Trophoblast cell (in vitro differentiated cells and primary cell): ENCODE measurements around the gene RPL10.
A peak's percentile ranks its signal among the peaks of the same experiment; 100 is the strongest.

Source experiments
- DNase-seq, 2 donors: peaks; one replicate each; pipeline ENCODE4 v3.0.0-alpha.2; 2016
- H2AFZ ChIP-seq: 2 replicates; pipeline ENCODE4 v1.6.1; 2013; ENCODE audit warnings: low read length, moderate library complexity, mild to moderate bottlenecking; ENCODE audit not compliant: insufficient read depth, poor library complexity
- H2AK5ac ChIP-seq: 2 replicates; pipeline ENCODE4 v1.6.1; 2013; ENCODE audit warnings: mild to moderate bottlenecking, low read length
- H2BK120ac ChIP-seq: 2 replicates; pipeline ENCODE4 v1.6.1; 2013; ENCODE audit warnings: low read length, mild to moderate bottlenecking, moderate library complexity; ENCODE audit not compliant: insufficient read depth, poor library complexity
- H2BK12ac ChIP-seq: 2 replicates; pipeline ENCODE4 v1.6.1; 2013; ENCODE audit warnings: mild to moderate bottlenecking, low read length, moderate library complexity
- H2BK5ac ChIP-seq: 2 replicates; pipeline ENCODE4 v1.6.1; 2013; ENCODE audit warnings: low read length, low read depth, moderate library complexity, mild to moderate bottlenecking; ENCODE audit not compliant: poor library complexity
- H3K14ac ChIP-seq: 2 replicates; pipeline ENCODE4 v1.6.1; 2013; ENCODE audit warnings: mild to moderate bottlenecking, low read length
- H3K18ac ChIP-seq: 2 replicates; pipeline ENCODE4 v1.6.1; 2013; ENCODE audit warnings: mild to moderate bottlenecking, low read length
- H3K23ac ChIP-seq: 2 replicates; pipeline ENCODE4 v1.6.1; 2013; ENCODE audit warnings: low read length
- H3K27ac ChIP-seq: 2 replicates; pipeline ENCODE4 v1.5.1; 2013; ENCODE audit warnings: low read depth, mild to moderate bottlenecking, inconsistent platforms, low read length, moderate library complexity
- H3K27me3 ChIP-seq: 2 replicates; pipeline ENCODE4 v1.6.1; 2013; ENCODE audit warnings: inconsistent platforms, mild to moderate bottlenecking, low read length, moderate library complexity; ENCODE audit not compliant: insufficient read depth
- H3K36me3 ChIP-seq, 2 experiments: 1 replicate in 1 of 2; 2 replicates in 1 of 2; pipeline ENCODE4 v1.6.1; 2013; ENCODE audit warnings: low read length in 2 of 2, mild to moderate bottlenecking in 2 of 2, moderate library complexity in 1 of 2; ENCODE audit not compliant: insufficient read depth in 2 of 2, control insufficient read depth in 1 of 2
- H3K4ac ChIP-seq: 2 replicates; pipeline ENCODE4 v1.6.1; 2013; ENCODE audit warnings: low read depth, mild to moderate bottlenecking, low read length, moderate library complexity
- H3K4me1 ChIP-seq, 2 experiments: 1 replicate in 1 of 2; 2 replicates in 1 of 2; pipeline ENCODE4 v1.6.1; 2013; ENCODE audit warnings: low read length in 2 of 2, mild to moderate bottlenecking in 2 of 2, moderate library complexity in 1 of 2; ENCODE audit not compliant: insufficient read depth in 2 of 2, control insufficient read depth in 1 of 2
- H3K4me2 ChIP-seq: 2 replicates; pipeline ENCODE4 v1.6.1; 2013; ENCODE audit warnings: inconsistent platforms, mild to moderate bottlenecking, low read length, moderate library complexity
- H3K4me3 ChIP-seq: 2 replicates; pipeline ENCODE4 v1.5.1; 2013; ENCODE audit warnings: mild to moderate bottlenecking, low read depth, low read length, inconsistent platforms
- H3K79me1 ChIP-seq: one replicate; pipeline ENCODE4 v1.6.1; 2013; ENCODE audit warnings: low read length
- H3K79me2 ChIP-seq: 2 replicates; pipeline ENCODE4 v1.6.1; 2013; ENCODE audit warnings: low read length, mild to moderate bottlenecking; ENCODE audit not compliant: control insufficient read depth, insufficient read depth, poor library complexity
- H3K9ac ChIP-seq: 2 replicates; pipeline ENCODE4 v1.6.1; 2013; ENCODE audit warnings: mild to moderate bottlenecking, low read length
- H3K9me3 ChIP-seq: 2 replicates; pipeline ENCODE4 v1.6.1; 2013; ENCODE audit warnings: low read depth, mild to moderate bottlenecking, control low read depth, inconsistent platforms, low read length; ENCODE audit not compliant: insufficient read depth
- H4K12ac ChIP-seq: 2 replicates; pipeline ENCODE4 v1.6.1; 2013; ENCODE audit warnings: low read depth, mild to moderate bottlenecking, low read length, moderate library complexity
- H4K8ac ChIP-seq: 2 replicates; pipeline ENCODE4 v1.6.1; 2013; ENCODE audit warnings: low read depth, mild to moderate bottlenecking, low read length, moderate library complexity
- H4K91ac ChIP-seq: one replicate; pipeline ENCODE4 v1.6.1; 2013; ENCODE audit warnings: low read depth, mild to moderate bottlenecking, low read length, moderate library complexity
- WGBS: extraction: QIAGEN DNeasy Blood & Tissue Kit; methylation state at CpG from one replicate; pipeline ENCODE4 v1.1.7; 2013; ENCODE audit warnings: missing lambda C conversion rate; ENCODE audit not compliant: insufficient read length, insufficient coverage; ENCODE audit errors: extremely low coverage; 5-methylcytosine and 5-hydroxymethylcytosine counted together

Gene RPL10

DNA sequence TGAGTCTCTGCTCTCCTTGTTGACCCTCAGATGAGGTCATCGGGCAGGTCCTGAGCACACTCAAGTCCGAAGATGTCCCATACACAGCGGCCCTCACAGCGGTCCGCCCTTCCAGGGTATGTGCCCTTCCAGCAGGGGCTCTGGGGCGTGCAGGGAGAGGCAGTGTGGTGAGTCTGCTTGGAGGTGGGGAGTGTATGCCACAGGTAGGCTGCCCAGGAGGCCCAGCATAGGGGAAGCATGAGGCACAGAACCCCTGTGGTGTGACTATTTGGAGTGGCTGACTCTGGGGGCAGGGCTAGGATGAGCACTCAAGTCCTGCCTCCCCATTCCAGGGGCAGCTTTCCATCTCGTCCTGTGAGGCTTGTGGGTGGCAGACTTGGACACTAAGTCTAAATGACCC is 35.4 kb downstream of the RPL10 start:
- Histone ChIP-seq H2BK5ac (no peak overlapping the region), H3K27ac (no peak overlapping the region), H3K14ac (no peak overlapping the region), H3K79me2 (peaks cover 20% of the 10 kb centered on the region), H3K4me2 (no peak overlapping the region), H2BK12ac (no peak overlapping the region), H3K9ac (no peak overlapping the region), H3K79me1 (peaks cover 13% of the 10 kb centered on the region), H3K27me3 (no peaks in the 10 kb centered on the region), H4K8ac (no peak overlapping the region), H2AFZ (no peak overlapping the region), H3K18ac (no peak overlapping the region), H3K4ac (no peak overlapping the region), H3K4me1 (peaks cover 21 to 22% of the 10 kb centered on the region in 2 experiments), H4K91ac (no peak overlapping the region), H3K4me3 (no peak overlapping the region), H3K23ac (no peak overlapping the region), H2BK120ac (no peak overlapping the region), H3K9me3 (no peaks in the 10 kb centered on the region), H2AK5ac (no peak overlapping the region), H3K36me3 (peaks cover 49% of the 10 kb centered on the region in 2 experiments), H4K12ac (no peak overlapping the region)
- no peak for DNase-seq
- WGBS, result no CpG with 5 or more reads among the region's 7 CpGs

GRCh38 chrX:154434394-154435168 is 36.4 kb downstream of the RPL10 start:
- Histone ChIP-seq H3K14ac (no peak overlapping the region), H2BK120ac (no peak overlapping the region), H3K79me2 (peaks cover 16% of the 10 kb centered on the region), H3K27ac (no peak overlapping the region), H3K9ac (no peak overlapping the region), H2BK5ac (no peak overlapping the region), H3K27me3 (no peaks in the 10 kb centered on the region), H3K36me3 (peaks cover 56 to 57% of the 10 kb centered on the region in 2 experiments), H3K9me3 (no peaks in the 10 kb centered on the region), H2BK12ac (no peak overlapping the region), H2AFZ (no peak overlapping the region), H3K79me1 (peaks cover 10% of the 10 kb centered on the region), H4K91ac (no peak overlapping the region), H3K4me2 (no peak overlapping the region), H2AK5ac (no peak overlapping the region), H3K18ac (no peak overlapping the region), H3K23ac (no peak overlapping the region), H3K4me3 (no peak overlapping the region), H3K4ac (no peak overlapping the region), H4K12ac (no peak overlapping the region), H4K8ac (no peak overlapping the region), H3K4me1 (peaks cover 20 to 21% of the 10 kb centered on the region in 2 experiments)
- WGBS, result no CpG with 5 or more reads among the region's 7 CpGs
- no peak for DNase-seq

GRCh38 chrX:154435171-154435733 is 37.1 kb downstream of the RPL10 start:
- H3K79me1 ChIP-seq, result peaks cover 10% of the 10 kb centered on the region
- no peak overlapping the region for H4K8ac ChIP-seq
- H3K4me1 ChIP-seq, result peaks cover 18 to 19% of the 10 kb centered on the region in 2 experiments
- no peak overlapping the region for H4K91ac ChIP-seq
- no peak overlapping the region for H2BK5ac ChIP-seq
- H2AFZ ChIP-seq, result no peak overlapping the region
- H3K14ac ChIP-seq, result no peak overlapping the region
- WGBS, result no CpG with 5 or more reads among the region's 19 CpGs
- no peak overlapping the region for H2AK5ac ChIP-seq
- H2BK120ac ChIP-seq, result no peak overlapping the region
- no peak overlapping the region for H3K23ac ChIP-seq
- no peak for DNase-seq
- H3K9ac ChIP-seq, result no peak overlapping the region
- peaks cover 16% of the 10 kb centered on the region for H3K79me2 ChIP-seq
- H3K4me2 ChIP-seq, result no peak overlapping the region
- no peaks in the 10 kb centered on the region for H3K27me3 ChIP-seq
- no peak overlapping the region for H3K27ac ChIP-seq
- no peak overlapping the region for H3K4me3 ChIP-seq
- H3K4ac ChIP-seq, result no peak overlapping the region
- H4K12ac ChIP-seq, result no peak overlapping the region
- H2BK12ac ChIP-seq, result no peak overlapping the region
- H3K36me3 ChIP-seq, result peaks cover 63% of the 10 kb centered on the region in 2 experiments
- no peak overlapping the region for H3K18ac ChIP-seq
- no peaks in the 10 kb centered on the region for H3K9me3 ChIP-seq

DNA sequence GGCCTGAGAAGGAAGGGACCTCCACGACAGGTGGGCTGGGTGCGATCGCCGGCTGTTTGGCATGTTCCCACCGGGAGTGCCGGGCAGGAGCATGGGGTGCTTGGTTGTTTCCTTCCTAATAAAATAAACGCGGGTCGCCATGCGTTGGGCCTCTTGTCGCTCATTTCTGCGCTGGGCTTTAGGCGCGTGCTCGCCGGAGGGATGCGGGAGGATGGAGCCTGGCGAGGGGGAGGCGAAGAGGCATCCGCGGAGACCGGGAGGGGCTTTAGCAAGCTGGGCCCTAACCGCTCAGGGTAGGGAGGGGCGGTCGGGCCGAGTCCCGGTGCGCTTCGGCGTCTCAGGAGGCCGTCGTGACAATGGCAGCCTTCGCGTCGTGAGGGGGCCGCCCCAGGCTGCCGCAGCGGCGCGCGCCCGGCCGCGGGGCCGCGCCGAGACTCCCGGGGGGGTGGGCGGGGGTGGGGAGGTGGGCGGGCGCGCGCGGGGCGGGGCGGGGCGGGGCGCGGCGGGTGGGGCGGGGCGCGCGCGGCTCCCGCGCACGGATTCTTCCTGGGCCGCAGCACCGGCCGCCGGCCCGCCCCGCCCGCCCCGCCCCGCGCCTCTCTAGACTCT is 38.3 kb downstream of the RPL10 start:
- Histone ChIP-seq H2AFZ (no peak overlapping the region), H3K36me3 (peaks cover 71 to 73% of the 10 kb centered on the region in 2 experiments), H3K79me2 (peaks cover 16% of the 10 kb centered on the region), H3K27ac (peak overlapping the region; percentile 84), H2BK120ac (peak overlapping the region; percentile 88), H3K4me3 (peak overlapping the region; percentile 94), H3K14ac (peak overlapping the region; percentile 88), H3K9me3 (no peaks in the 10 kb centered on the region), H2BK5ac (peak overlapping the region; percentile 93), H3K4me1 (peaks cover 10% of the 10 kb centered on the region in 2 experiments), H4K12ac (peak overlapping the region; percentile 64), H3K18ac (peak overlapping the region; percentile 29), H4K8ac (peak overlapping the region; percentile 54), H2AK5ac (peak overlapping the region; percentile 18), H3K9ac (peak overlapping the region; percentile 92), H3K23ac (no peak overlapping the region), H3K79me1 (peaks cover 10% of the 10 kb centered on the region), H3K4ac (peak overlapping the region; percentile 17), H2BK12ac (no peak overlapping the region), H3K4me2 (peak overlapping the region; percentile 71), H4K91ac (peak overlapping the region; percentile 97), H3K27me3 (no peaks in the 10 kb centered on the region)
- peak in 1 of 2 donors; percentile 34 for DNase-seq
- no CpG with 5 or more reads among the region's 78 CpGs for WGBS
